ENCODE measurements around the gene ZYG11B. TPM values are rescaled to one million over a fixed set of nuclear protein-coding genes. Genes with fewer than 3 reads are reported as not detected.
A peak's percentile ranks its signal among the peaks of the same experiment; 100 is the strongest.
"Not testable (repeated sequence)": the region's sequence is repeated elsewhere in the genome, so short reads cannot be mapped to it uniquely, and the experiment has no call there.

The ZYG11B gene
- total RNA-seq, 2 experiments from 2014 or later, result 10.8 to 10.9 TPM

DNA sequence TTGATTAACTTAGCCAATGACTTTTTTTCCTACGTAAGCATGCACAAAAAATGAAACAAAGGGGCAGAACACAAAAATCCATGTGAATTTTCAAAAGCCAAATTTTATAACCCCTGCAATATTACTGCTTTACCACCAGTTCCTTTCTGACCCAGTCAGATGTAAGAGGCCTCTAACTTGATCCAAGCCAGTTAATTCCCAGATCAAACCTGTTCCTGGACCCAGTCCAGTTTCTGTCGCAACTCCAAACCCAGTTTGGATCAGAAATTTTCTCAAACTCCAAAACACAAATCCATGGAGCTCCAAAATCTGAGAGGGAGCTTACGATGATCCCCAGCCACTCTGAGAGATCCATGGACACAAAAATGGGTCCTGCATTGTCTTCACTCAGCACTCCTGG is 108.5 kb downstream of the ZYG11B start:
- intact Hi-C loops (cut with micrococcal nuclease), result no loop called here
- Mint-ChIP-seq H3K36me3 (ENCODE audit: low read depth) (no peaks in the 10 kb centered on the region), H3K27ac (no peak overlapping the region), H3K9me3 (no peaks in the 10 kb centered on the region), H3K27me3 (peaks cover 10% of the 10 kb centered on the region), H3K4me1 (ENCODE audit: low read depth) (no peaks in the 10 kb centered on the region), H3K4me3 (no peak overlapping the region)
- CTCF ChIA-PET, result no interaction called here
- ATAC-seq (no peak), DNase-seq (no peak)
- POLR2A ChIA-PET, result no interaction called here
- no peak for TF ChIP-seq CTCF (IDR thresholded peaks at IDR 0.05)

DNA sequence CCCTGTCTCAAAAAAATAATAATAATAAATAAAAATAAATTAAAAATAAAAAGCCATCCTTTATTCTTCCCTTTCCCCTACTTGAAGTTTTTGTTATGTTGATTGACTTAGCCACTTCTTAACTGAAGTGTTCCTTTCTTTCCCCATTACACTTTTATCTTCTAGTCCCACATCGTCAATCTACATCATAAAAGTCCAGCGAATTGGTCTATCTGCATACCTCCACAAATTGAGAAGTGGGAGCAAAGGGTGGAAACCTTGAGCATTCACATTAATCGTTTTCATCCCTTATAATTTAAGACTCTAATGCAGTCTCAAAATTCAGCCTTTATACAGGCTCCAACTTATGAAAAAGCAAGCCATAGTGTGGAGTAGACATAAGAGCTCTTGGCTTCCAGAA is 109.8 kb downstream of the ZYG11B start:
- H3K4me3 Mint-ChIP-seq, result no peak overlapping the region
- peaks cover 12% of the 10 kb centered on the region for H3K27me3 Mint-ChIP-seq
- H3K27ac Mint-ChIP-seq, result no peak overlapping the region
- TF ChIP-seq CTCF (IDR thresholded peaks at IDR 0.05), result no peak
- ATAC-seq (no peak), DNase-seq (no peak)
- CTCF ChIA-PET, result no interaction called here
- POLR2A ChIA-PET, result no interaction called here
- intact Hi-C loops (cut with micrococcal nuclease), result no loop called here
- H3K4me1 Mint-ChIP-seq (ENCODE audit: low read depth), result no peaks in the 10 kb centered on the region
- no peaks in the 10 kb centered on the region for H3K9me3 Mint-ChIP-seq
- H3K36me3 Mint-ChIP-seq (ENCODE audit: low read depth), result no peaks in the 10 kb centered on the region

GRCh38 chr1:52839175-52839574 is 112.9 kb downstream of the ZYG11B start:
- POLR2A ChIA-PET; H3K27ac Mint-ChIP-seq; H3K4me1 Mint-ChIP-seq (ENCODE audit: low read depth); ATAC-seq; H3K36me3 Mint-ChIP-seq (ENCODE audit: low read depth); CTCF ChIA-PET; H3K4me3 Mint-ChIP-seq; intact Hi-C loops (cut with micrococcal nuclease); H3K9me3 Mint-ChIP-seq; DNase-seq: not testable (repeated sequence)
- peaks cover 33% of the 10 kb centered on the region for H3K27me3 Mint-ChIP-seq

GRCh38 chr1:52842643-52843310 is 116.5 kb downstream of the ZYG11B start, which contains the start of gene ZYG11A:
Gene ZYG11A (plus strand): TSS chr1:52842760. CDS start chr1:52842884, 124 bp downstream.
- Mint-ChIP-seq H3K4me1 (ENCODE audit: low read depth) (no peaks in the 10 kb centered on the region), H3K4me3 (peak within 1 kb of the TSS; percentile 51), H3K27me3 (peaks cover 27% of the 10 kb centered on the region), H3K9me3 (no peaks in the 10 kb centered on the region), H3K27ac (no peak within 1 kb of the TSS), H3K36me3 (ENCODE audit: low read depth) (no peaks in the 10 kb centered on the region)
- peak; percentile 99 for ATAC-seq
- TF ChIP-seq CTCF (IDR thresholded peaks at IDR 0.05), result peak; percentile 53
- DNase-seq, result peak; percentile 80
- POLR2A ChIA-PET, result interaction anchor here (0.7 to 1.7 kb wide), 2 partner anchors 14 to 62 kb away, joined by 3 to 4 read pairs; no protein-coding TSS in a partner anchor
- intact Hi-C loops (cut with micrococcal nuclease), result loop anchor here (10.0 kb wide), 1 partner anchor 138 kb away; no protein-coding TSS in a partner anchor
- CTCF ChIA-PET, result interaction anchor here (0.6 to 1.6 kb wide), 8 partner anchors 17 to 337 kb away, joined by 3 to 5 read pairs (median 3); partner anchors contain the start of gene ECHDC2

GRCh38 chr1:52845119-52845518 is 118.9 kb downstream of the ZYG11B start:
- intact Hi-C loops (cut with micrococcal nuclease), result loop anchor here (10.0 kb wide), 1 partner anchor 140 kb away; no protein-coding TSS in a partner anchor
- DNase-seq; H3K4me3 Mint-ChIP-seq; H3K4me1 Mint-ChIP-seq (ENCODE audit: low read depth); H3K9me3 Mint-ChIP-seq; H3K27ac Mint-ChIP-seq; POLR2A ChIA-PET; ATAC-seq; H3K36me3 Mint-ChIP-seq (ENCODE audit: low read depth): not testable (repeated sequence)
- CTCF ChIA-PET, result interaction anchor here (1.0 kb wide), 1 partner anchor 77 kb away, joined by 3 read pairs; no protein-coding TSS in a partner anchor
- H3K27me3 Mint-ChIP-seq, result peaks cover 27% of the 10 kb centered on the region

- no peak for TF ChIP-seq CTCF (IDR thresholded peaks at IDR 0.05)
- H3K9me3 Mint-ChIP-seq, result no peaks in the 10 kb centered on the region
- intact Hi-C loops (cut with micrococcal nuclease), result loop anchor here (10.0 kb wide), 1 partner anchor 144 kb away; no protein-coding TSS in a partner anchor
- peaks cover 12% of the 10 kb centered on the region for H3K27me3 Mint-ChIP-seq
- POLR2A ChIA-PET, result no interaction called here
- no peaks in the 10 kb centered on the region for H3K4me1 Mint-ChIP-seq (ENCODE audit: low read depth)
- ATAC-seq (no peak), DNase-seq (no peak)
- no peaks in the 10 kb centered on the region for H3K36me3 Mint-ChIP-seq (ENCODE audit: low read depth)
- CTCF ChIA-PET, result no interaction called here
- H3K27ac Mint-ChIP-seq, result no peak overlapping the region
- no peak overlapping the region for H3K4me3 Mint-ChIP-seq
Measured at GRCh38 chr1:52848423-52848822, 122.2 kb downstream of the ZYG11B start.
